Osteocyte (in vitro differentiated cells): ENCODE results near the gene SCN8A. TPM values are rescaled to one million over a fixed set of nuclear protein-coding genes. Genes with fewer than 3 reads are reported as not detected.

Source experiments
- DNase-seq: peaks from one replicate; pipeline ENCODE4 v3.0.0; 2021; ENCODE audit warnings: mixed read lengths; ENCODE audit not compliant: unreplicated experiment; ENCODE audit errors: extremely low spot score
- H3K27ac Mint-ChIP-seq: one replicate; pipeline ENCODE4 v1.8.0; 2021; ENCODE audit warnings: mild to moderate bottlenecking, mixed read lengths; ENCODE audit not compliant: unreplicated experiment
- H3K27me3 Mint-ChIP-seq: one replicate; pipeline ENCODE4 v1.8.0; 2021; ENCODE audit warnings: mixed read lengths; ENCODE audit not compliant: unreplicated experiment
- H3K36me3 Mint-ChIP-seq: one replicate; pipeline ENCODE4 v1.8.0; 2021; ENCODE audit warnings: mixed read lengths; ENCODE audit not compliant: unreplicated experiment
- H3K4me1 Mint-ChIP-seq: one replicate; pipeline ENCODE4 v1.8.0; 2021; ENCODE audit warnings: mixed read lengths; ENCODE audit not compliant: unreplicated experiment
- H3K4me3 Mint-ChIP-seq: one replicate; pipeline ENCODE4 v1.8.0; 2021; ENCODE audit warnings: mild to moderate bottlenecking, moderate library complexity, mixed read lengths; ENCODE audit not compliant: unreplicated experiment
- H3K9me3 Mint-ChIP-seq: one replicate; pipeline ENCODE4 v1.8.0; 2021; ENCODE audit warnings: mixed read lengths; ENCODE audit not compliant: unreplicated experiment
- total RNA-seq: library from RNA; stranded (reverse); gene quantifications from 2 replicates; pipeline ENCODE4 v1.2.1, GENCODE V29; 2021
- TF ChIP-seq, protein P1 (sequence below): fragments of 200-600 bp; sonication (generic); IDR thresholded peaks from 2 replicates; pipeline ENCODE4 v1.5.0; 2021; ENCODE audit warnings: antibody characterized with exemption, mild to moderate bottlenecking, moderate library complexity

The SCN8A gene
- total RNA-seq, 1 donor from 2014 or later: 1.5 TPM

DNA sequence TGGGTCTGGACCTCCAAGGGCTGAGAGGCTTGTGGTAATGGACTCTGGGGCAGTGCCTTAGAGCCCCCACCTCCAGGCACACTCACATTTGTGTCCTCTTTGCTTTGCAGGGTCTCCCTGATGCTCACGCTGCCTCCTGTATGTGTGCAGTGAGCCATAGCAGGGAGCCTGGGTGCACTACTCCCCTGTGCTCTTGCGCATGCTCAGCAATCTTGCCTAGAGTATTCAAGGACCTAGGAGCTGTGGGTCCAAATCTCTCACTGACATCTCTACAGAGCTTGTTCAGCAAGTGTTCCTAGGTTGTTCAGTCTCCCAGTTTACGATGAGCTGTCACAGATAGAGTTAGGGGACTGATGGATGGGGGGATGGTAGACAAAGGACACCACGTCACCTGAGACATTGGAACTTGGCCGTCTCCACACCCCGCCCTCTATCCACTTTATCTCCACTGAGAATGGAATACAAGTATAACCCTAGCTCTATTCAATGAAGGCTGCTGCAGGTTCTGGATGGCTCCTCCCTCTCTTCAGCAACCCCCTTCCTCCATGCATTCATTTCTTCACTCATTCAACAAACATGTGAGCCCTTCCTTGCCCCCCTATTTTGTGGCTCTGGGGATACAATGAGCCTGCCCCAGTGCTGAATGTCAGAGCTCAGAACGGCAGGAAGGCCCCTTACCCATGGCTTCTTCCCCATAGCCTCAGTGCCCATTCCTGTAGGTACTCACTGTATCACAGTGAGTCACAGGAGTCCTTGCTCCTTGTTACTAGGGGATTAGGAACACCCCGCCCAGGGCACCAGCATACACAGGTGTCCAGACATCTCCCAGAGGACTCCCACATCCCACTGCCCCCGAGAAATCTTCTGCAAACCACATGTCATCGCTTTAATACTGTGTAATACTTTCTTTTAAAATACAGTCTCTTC, 226.3 kb downstream of the SCN8A start:
- Mint-ChIP-seq H3K36me3 (no peaks in the 10 kb centered on the region), H3K9me3 (no peaks in the 10 kb centered on the region), H3K27ac (no peak overlapping the region), H3K4me3 (no peak overlapping the region), H3K27me3 (no peaks in the 10 kb centered on the region), H3K4me1 (peaks cover 10% of the 10 kb centered on the region)
- TF ChIP-seq, protein P1, sequence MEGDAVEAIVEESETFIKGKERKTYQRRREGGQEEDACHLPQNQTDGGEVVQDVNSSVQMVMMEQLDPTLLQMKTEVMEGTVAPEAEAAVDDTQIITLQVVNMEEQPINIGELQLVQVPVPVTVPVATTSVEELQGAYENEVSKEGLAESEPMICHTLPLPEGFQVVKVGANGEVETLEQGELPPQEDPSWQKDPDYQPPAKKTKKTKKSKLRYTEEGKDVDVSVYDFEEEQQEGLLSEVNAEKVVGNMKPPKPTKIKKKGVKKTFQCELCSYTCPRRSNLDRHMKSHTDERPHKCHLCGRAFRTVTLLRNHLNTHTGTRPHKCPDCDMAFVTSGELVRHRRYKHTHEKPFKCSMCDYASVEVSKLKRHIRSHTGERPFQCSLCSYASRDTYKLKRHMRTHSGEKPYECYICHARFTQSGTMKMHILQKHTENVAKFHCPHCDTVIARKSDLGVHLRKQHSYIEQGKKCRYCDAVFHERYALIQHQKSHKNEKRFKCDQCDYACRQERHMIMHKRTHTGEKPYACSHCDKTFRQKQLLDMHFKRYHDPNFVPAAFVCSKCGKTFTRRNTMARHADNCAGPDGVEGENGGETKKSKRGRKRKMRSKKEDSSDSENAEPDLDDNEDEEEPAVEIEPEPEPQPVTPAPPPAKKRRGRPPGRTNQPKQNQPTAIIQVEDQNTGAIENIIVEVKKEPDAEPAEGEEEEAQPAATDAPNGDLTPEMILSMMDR: no peak
- no peak for DNase-seq

DNA sequence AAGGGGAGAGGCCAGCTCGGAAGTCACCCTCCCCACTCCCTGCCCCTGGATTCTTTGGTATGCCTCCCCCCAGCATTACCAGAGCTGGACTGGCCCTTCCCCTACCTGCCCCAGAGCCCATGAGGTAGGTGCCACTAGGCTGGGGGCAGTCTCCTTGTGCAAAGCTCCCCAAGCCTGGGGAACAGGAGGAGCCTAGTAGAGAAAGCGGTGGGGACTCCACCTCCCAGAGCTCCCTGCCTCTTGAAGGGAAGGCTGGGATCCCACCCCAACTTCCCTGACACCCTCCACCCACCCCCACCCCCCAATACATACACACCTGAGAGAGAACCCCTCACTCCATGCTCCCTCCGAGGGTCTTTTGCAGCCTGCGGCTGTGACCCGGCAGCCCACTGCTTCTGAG, 227.1 kb downstream of the SCN8A start:
- DNase-seq: no peak
- no peaks in the 10 kb centered on the region for H3K27me3 Mint-ChIP-seq
- TF ChIP-seq, protein P1: no peak

DNA sequence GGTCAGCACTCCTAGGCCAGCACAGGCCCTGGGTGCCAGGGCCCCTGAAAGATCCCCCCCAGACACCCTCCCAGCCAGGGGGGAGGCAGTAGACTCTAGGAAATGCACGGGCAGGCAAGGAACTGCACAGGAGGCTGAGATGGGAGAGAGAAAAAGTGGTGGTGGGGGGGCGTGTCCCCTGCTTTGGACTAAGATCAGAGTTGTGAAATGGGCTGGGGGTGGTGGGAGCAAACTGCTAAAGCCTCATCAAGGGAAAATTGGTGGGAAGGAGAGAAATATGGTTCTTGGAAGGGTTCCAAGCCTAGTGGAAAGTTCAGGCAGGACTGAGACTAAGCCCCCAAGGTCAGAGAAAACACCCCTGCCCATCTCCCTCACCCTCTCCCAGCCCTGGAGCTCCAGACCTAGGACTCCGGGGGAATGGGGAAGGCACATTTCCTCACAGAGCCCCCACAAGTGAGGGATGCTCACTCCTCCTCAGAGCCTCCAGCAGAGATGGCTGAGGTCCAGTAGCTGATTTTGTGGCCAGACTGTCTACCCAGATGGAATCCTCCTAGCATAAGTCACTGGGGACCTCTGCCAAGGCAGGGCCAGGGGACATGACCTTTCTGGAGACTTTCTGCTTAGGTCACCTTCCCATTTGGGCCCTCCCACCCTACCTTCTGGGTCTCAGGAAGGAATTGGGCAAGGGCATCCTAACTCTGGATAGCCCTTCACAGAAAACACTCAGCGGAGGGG, 227.7 kb downstream of the SCN8A start:
- TF ChIP-seq, protein P1: no peak
- no peak overlapping the region for H3K4me3 Mint-ChIP-seq
- no peaks in the 10 kb centered on the region for H3K9me3 Mint-ChIP-seq
- H3K27ac Mint-ChIP-seq: no peak overlapping the region
- H3K27me3 Mint-ChIP-seq: no peaks in the 10 kb centered on the region
- no peak for DNase-seq
- peaks cover 10% of the 10 kb centered on the region for H3K4me1 Mint-ChIP-seq
- H3K36me3 Mint-ChIP-seq: no peaks in the 10 kb centered on the region

More for the DNA sequence above, 227.1 kb downstream of the SCN8A start:
- Mint-ChIP-seq H3K4me1 (peaks cover 10% of the 10 kb centered on the region), H3K27ac (no peak overlapping the region), H3K9me3 (no peaks in the 10 kb centered on the region), H3K36me3 (no peaks in the 10 kb centered on the region), H3K4me3 (no peak overlapping the region)

DNA sequence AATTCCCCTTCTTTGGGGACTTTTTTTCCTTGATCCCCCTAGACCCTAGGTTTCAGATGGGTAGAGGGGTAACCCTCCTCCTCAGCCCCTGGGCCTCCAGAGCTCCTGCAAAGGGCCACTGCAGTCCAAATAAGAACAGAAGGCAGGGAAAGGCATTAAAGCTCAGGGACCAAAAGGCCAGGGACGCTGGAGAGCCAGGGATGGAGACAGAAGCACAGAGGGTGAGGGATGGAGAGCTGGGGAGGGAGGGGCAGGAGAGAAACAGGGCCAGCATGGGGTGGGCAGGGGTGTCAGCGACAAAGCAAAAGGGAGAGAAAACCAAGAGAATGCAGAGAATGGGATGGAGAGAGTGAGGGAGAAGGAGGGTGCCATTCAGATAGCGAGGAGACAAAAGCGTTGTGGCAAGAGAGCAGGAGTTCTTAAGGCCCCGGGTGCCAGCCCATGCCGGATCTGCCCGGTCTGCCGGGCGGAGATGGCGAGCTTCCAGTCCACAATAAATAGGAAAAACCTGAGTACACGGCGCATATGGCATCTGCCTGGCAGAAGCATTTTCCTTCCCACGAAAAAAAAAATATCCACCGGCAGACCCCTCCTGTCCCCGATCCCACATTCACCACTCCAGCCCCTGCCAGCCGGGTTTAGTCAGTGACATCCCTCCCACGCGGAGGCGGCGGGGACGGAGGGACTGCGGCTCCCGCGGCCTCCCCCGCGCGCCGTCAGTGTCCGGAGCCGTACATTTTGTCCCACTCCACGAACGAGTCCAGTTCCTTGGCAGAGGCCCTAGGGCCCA, 228.9 kb downstream of the SCN8A start:
- no peak for DNase-seq
- H3K4me1 Mint-ChIP-seq: peaks cover 10% of the 10 kb centered on the region

More for the DNA sequence above, 228.9 kb downstream of the SCN8A start:
- Mint-ChIP-seq H3K36me3 (no peaks in the 10 kb centered on the region), H3K9me3 (no peaks in the 10 kb centered on the region), H3K27ac (no peak overlapping the region), H3K27me3 (no peaks in the 10 kb centered on the region), H3K4me3 (no peak overlapping the region)
- TF ChIP-seq, protein P1: no peak
